Medulla oblongata (tissue), 1 donor: ENCODE data around the gene WNT7A.
"Not testable (repeated sequence)": the region's sequence is repeated elsewhere in the genome, so short reads cannot be mapped to it uniquely, and the experiment has no call there.

Experiments
- DNase-seq: peaks from one replicate; pipeline ENCODE4 v3.0.0-alpha.2; 2015; ENCODE audit errors: extremely low spot score

Gene WNT7A

GRCh38 chr3:13865581-13865980 is 14.3 kb downstream of the WNT7A start:
- no peak for DNase-seq

DNA sequence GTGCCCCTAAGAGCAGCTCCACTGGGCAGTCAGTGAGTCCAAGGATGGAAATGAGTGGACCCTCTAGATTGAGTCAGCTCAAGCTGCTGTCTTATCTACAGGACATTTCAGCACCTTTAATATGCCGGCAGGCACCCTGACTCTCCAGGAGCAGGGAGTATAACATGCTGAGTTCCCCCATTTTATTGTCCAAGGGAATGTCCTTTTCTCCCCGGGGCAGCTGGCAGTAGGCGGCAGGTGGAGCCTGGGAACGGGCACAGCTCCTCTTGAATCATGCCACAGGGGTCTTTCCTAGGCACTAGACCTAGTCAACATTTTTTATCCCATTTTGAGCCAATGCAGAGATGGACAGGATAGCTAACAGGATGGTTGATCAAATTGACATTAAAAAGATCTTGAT is 14.8 kb downstream of the WNT7A start:
- no peak for DNase-seq

DNA sequence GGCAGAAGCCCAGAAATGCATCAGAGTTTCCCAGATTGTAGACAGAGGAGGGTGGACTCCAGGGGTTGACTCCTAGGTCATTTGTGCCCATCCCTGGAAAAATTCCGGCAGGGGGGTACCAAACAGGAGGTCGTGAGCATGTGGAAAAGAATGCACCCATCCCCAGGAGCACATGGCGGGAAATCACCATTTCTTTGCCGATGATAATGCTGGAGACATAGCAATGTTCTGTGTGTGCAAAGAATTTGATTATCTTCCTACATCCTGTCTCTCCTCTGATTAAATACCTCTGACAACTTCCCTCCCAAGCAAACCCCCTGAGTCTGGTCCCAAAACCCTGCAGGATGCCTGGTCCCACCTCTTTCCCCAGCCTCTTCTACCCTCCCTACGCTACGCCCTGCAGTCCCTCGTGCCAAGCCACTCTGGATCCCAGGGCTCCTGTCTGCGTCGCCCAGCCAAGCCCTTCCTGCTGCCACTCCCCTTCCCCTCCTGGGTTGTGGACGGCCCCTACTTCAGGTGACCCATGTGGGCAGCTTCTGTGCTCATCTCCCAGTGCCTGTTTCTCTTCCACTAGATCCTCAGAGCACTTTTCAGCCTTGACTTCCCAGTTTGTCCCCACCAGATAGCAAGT is 15.8 kb downstream of the WNT7A start:
- no peak for DNase-seq

- DNase-seq: no peak
Measured at GRCh38 chr3:13863382-13863952, 16.4 kb downstream of the WNT7A start.

DNA sequence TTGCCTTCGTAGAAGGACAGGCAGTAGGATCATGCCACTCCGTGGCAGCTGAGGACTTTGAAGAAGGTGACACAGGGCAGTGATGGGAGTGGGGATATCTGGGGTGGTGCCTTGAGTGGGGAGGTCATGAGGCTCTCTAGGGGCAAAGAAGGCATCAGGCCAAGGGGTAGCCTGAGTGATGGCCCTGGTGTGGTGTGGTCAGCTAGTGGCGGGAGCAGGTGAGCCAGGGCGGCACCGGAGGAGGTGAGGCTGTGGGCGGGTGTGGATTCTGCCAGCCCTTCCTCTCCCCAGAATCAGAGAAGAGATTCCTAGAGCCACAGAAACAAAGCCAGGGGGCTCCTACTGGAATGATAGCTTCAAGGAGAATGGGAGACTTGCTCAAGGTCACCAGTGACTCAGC is 18.4 kb downstream of the WNT7A start:
- DNase-seq: no peak

DNA sequence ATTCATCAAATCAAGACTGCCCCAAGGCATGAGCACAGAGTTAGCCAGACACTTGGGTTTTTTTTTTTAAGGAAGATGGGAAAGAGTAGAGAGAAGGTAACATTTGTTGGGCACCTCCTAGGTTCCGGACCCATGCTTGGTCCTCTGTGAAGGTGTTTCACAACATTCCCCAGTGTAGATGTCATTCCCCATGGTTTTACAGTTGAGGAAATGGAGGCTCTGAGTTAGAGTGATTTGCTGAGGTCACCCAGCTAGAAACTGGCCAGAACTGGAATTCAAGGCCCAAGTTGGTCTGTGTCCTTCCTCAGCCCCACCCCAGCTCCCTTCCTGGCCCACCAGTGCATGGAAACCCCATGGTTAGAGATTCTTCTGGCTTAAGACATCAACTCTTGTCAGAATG is 19.9 kb downstream of the WNT7A start:
- no peak for DNase-seq

- no peak for DNase-seq
Measured at GRCh38 chr3:13858768-13859520, 20.9 kb downstream of the WNT7A start.

- DNase-seq: no peak
Measured at GRCh38 chr3:13857702-13858380, 22.0 kb downstream of the WNT7A start.

DNA sequence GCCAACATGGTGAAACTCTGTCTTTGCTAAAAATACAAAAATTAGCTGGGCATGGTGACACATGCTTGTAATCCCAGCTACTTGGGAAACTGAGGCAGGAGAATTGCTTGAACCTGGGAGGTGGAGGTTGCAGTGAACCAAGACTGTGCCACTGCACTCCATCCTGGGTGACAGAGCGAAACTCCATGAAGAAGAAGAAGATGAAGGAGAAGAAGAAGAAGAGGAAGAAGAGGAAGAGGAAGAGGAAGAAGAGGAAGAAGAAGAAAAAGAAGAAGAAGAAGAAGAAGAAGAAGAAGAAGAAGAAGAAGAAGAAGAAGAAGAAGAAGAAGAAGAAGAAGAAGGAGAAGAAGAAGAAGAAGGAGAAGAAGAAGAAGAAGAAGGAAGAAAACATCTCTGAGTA is 23.2 kb downstream of the WNT7A start:
- DNase-seq: not testable (repeated sequence)

DNA sequence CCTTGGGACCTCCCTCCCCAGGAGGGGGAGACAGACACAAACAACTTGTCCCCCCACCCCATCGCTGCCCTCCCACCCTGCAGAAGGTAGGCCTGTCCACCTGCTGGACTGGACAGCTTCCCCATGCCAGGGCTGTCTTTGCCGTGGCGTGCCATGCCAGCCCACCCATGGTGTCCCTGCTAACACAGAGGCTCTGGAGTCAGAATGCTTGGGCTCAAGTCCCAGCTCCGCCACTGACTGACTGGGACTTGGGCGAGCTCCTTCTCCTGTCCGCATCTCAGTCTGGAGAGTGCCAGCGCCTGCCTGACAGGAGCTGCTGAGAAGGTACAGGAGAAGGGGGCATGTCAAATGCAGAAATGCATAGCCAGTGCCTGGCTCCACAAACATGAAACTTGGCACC is 23.9 kb downstream of the WNT7A start:
- DNase-seq: no peak

DNA sequence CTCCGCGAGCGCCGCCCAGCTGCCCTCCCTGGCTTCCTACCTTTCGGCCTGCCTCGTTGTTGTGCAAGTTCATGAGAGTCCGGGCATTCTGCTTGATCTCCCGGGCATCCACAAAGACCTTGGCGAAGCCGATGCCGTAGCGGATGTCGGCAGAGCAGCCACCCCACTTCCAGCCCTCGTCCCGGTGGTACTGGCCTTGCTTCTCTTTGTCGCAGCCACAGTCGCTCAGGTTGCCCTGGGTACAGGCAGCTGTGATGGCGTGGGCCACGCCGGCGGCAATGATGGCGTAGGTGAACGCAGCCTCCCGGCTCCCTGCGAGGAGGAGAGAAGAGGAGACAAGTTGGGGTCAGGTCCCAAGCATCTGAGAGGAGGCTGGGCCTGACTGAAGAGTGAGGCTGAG is 25.4 kb downstream of the WNT7A start:
- no peak for DNase-seq

GRCh38 chr3:13853978-13854296 is 25.9 kb downstream of the WNT7A start:
- DNase-seq: no peak

DNA sequence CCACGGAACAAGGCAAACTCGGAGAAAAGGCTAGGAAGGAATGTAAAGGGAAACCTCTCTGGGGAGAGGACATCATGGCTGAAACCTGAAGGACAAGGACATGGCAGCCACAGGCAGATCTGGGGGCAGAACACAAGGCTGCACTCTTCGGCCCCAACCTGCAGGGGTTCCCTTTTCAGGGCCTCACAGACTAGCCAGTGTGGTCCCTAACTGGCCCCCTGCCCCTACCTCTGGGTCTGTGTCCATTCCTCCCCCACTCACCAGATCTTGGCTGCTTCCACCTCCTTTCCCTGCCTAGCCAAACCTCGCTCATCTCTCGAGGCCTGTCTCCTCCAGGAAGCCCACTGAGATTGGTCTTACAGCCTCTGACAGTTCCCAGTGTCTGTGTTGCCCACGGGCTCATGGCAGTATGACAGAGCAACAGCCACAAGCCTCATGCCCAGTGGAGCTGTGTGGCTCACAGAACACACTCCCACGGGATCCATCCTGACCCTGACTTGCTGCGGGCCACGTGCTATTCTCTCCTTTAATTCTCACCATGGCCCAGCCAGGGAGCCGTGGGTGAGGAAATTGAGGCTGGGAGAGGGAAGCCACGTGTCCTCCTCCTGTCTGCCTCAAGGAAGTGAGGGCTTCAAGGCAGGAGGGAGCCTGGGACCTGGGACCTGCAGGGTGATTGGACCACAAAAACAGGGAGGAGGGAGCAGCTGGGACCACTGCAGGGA is 26.5 kb downstream of the WNT7A start:
- DNase-seq: no peak

GRCh38 chr3:13852638-13853009 is 27.2 kb downstream of the WNT7A start:
- DNase-seq: no peak

DNA sequence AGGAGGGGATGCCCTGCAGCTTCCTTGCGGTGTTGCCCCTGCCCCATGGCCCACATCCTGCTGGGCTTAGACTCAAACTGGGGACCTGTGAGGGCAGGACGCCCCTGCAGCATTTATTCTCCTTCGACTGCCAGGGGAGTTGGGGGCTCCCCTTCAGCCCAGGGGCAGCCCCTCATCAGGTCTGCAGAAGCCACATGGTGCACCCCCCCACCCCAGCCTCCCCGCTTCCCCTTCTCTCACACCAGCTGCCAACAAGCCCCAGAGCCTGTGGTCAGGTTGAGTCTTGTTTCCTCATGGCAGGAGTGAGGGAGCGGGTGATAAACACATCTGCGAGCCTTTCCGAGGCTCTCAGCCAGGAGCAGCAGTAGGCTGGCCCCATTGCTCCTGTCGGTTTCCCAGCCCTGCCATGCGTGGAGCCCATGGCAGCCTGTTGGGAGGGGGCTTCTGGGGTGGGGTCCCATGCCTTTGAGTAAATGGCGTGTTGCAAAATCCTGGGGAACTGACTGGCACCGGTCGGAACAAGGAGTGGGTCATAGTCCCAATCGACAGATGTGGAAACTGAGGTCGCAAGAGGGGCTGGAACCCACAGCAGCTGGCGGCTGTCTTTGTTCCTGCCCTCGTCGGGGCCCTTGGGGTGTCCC is 27.8 kb downstream of the WNT7A start:
- DNase-seq: no peak

GRCh38 chr3:13851091-13851849 is 28.6 kb downstream of the WNT7A start:
- no peak for DNase-seq

DNA sequence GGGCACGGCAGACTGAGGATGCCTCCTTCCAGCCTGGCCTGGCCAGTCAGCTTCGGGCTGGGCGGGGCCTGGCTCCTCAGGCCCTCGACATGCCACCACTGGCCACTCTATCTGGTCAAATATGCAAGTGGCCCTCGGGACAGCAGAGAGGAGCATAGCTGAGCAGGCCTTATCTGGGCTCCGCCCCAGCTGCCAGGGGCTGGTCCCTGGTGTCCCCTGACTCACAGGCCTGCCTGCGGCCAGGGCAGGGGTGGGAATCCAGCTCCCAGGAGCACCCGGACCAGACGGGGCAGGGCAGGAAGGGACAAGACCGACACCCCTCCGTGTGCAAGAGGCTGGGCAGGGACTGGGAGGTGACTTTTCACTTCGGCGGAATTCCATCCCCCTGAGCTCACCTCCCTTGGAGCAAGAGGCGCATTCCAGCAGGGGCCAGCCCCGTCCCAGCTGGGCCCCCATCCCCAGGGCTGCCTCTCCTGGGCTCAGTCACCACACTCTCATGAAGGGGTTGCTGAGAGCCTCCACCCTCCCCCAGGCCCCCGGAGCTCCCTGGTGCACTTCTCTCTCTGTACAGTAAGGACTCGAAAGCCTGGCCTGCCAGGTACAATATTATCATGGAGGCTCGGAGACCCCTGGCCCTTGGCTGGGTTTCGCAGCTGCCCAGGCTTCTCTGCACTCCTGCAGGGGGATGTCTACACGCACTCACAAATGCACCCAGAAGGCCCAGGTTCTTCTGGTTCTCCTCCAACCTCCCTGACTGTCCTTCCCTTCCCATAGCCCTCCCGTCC is 29.5 kb downstream of the WNT7A start:
- DNase-seq: no peak

GRCh38 chr3:13849018-13849417 is 30.9 kb downstream of the WNT7A start:
- DNase-seq: no peak

DNA sequence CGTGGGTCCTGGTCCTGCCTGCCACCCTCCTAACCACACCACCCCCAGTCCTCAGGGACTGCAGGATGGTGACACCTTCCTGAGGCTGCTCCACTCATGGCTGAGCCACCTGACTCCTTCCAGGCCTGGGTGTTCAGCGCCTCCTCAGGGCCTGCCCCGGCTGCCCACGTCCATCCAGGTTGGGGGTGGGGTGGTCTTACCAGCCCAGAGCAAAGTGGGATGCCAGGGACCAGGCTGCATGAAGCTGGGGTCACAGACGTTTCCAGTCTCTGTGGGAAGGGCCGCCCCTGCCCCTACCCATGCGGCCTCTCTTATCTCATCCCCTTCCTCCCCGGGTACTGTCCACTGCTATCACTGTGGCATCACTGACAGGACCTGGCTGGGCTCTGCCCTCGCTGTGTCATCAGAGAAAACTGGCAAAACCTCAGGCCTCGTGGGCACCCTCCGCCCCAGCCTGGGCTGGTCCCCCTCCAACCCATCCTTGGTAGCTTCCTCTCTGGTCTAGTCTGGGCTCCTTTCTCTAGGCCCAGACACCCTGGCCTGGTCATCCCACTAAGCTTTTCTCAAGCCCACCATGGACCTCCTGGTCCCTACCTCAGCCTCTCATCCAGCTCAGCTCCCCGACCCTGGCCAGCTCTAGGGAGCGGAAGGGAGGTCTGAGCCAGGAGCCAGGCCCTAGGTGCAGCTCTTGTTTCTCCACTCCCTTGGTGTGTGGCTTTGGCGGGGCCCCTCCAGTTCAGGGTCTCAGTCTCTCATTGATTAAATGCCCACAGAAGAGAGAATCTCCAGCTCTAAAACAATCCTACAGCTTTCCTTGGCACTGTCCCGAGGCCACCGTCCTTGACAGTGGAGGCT is 32.9 kb downstream of the WNT7A start:
- DNase-seq: no peak
